ENCODE measurements around the gene RNASET2. TPM values are rescaled to one million over a fixed set of nuclear protein-coding genes. Genes with fewer than 3 reads are reported as not detected.

RNASET2 gene
- total and polyA plus RNA-seq, 2 of the 13 experiments (the other 11 are each of a cell fraction or from before 2014, with no cell fraction given), result 44.6 to 597 TPM

DNA sequence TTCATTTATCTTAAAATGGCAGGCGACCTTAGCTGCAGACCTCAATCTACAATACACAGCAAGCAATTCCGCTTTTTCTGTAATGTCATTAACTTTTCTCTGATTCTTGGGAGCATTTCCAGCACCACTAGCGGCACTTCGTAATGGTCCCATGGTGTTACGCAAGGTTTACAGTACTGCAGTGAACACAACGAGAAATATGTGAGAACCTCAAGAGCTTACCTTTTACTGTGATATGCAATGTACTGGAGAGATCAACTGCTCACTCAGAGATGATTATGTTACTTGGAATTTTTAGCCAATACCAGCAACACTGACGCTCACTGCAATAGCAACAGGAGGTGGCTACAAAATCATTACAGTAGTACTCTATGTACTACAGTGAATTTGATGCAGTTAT lies 40.1 kb upstream of the RNASET2 start:
- in situ Hi-C loops (cut with HindIII; ENCODE audit: extremely low pct_ligation_motif_present, low pct_unique_long_range_greater_than_20kb), result no loop called here
- H3K27ac ChIP-seq (ENCODE audit: extremely low read length, insufficient read depth, low read length), result no peak overlapping the region
- DNase-seq (ENCODE audit: low spot score) (peak; percentile 55), FAIRE-seq (peak; percentile 39), ATAC-seq (no peak)
- peaks cover 15% of the 10 kb centered on the region for H4K20me1 ChIP-seq (ENCODE audit: insufficient read depth, low read length)
- H3K9me3 ChIP-seq (ENCODE audit: low read length), result no peaks in the 10 kb centered on the region
- H3K27me3 ChIP-seq (ENCODE audit: control insufficient read depth in 1 of 2, insufficient read depth in 2 of 2, low read length in 2 of 2), result no peaks in the 10 kb centered on the region; a peak in 1 of 5 replicates
- peaks cover 60% of the 10 kb centered on the region for H3K79me2 ChIP-seq (ENCODE audit: insufficient read depth, low read length)
- no peak overlapping the region for H3K4me3 ChIP-seq (replicated peaks in 1 of 3; ENCODE audit: insufficient read depth in 1 of 3, low read depth in 2 of 3, low read length in 3 of 3)
- 0 out of 2 replicates have a peak overlapping the region, but pooled peaks have one; percentile 0 for H3K4me2 ChIP-seq (ENCODE audit: low read depth, low read length)
- 76% methylated on average over 7 of the region's 7 CpGs for WGBS (ENCODE audit: low lambda C conversion rate)
- ChIA-PET CTCF (ENCODE audit: low intra/inter-chr PET ratio, low total read pairs) (interaction anchor here (2.2 kb wide), 1 partner anchor 145 kb away, joined by 24 read pairs; no protein-coding TSS in a partner anchor), POLR2A (no interaction called here)
- BruUV-seq (replicated peaks), result no TSS peak
- H3K4me1 ChIP-seq (ENCODE audit: insufficient read depth, low read length), result peaks cover 31% of the 10 kb centered on the region
- H3K9ac ChIP-seq (ENCODE audit: insufficient read depth, low read depth, low read length), result no peak overlapping the region
- intact Hi-C loops (cut with micrococcal nuclease; ENCODE audit: unreplicated experiment), result loop anchor here (2.0 kb wide), 1 partner anchor 40 kb away; the partner anchor contains the start of gene RNASET2
- peaks cover 7 to 17% of the 10 kb centered on the region in 2 experiments for H3K36me3 ChIP-seq (replicated peaks in 1 of 2; ENCODE audit: control insufficient read depth in 1 of 2, insufficient read depth in 2 of 2, low read length in 2 of 2)
- H2AFZ ChIP-seq (ENCODE audit: low read length), result no peak overlapping the region
- no peak for TF ChIP-seq KDM3A (CRISPR knock-in tag; IDR thresholded peaks at IDR 0.05; ENCODE audit: low read depth)
- TF ChIP-seq FOSL1 (CRISPR knock-in tag; IDR thresholded peaks at IDR 0.05; ENCODE audit: borderline replicate concordance), result no peak
- TF ChIP-seq ZBTB1 (CRISPR knock-in tag; IDR thresholded peaks at IDR 0.05; ENCODE audit: borderline replicate concordance), result no peak
- TF ChIP-seq PAF1 (CRISPR knock-in tag; IDR thresholded peaks at IDR 0.05), result no peak
- peak; percentile 93 for TF ChIP-seq CEBPG (CRISPR knock-in tag; IDR thresholded peaks at IDR 0.05)
- TF ChIP-seq EEA1 (CRISPR knock-in tag; IDR thresholded peaks at IDR 0.05; ENCODE audit: borderline replicate concordance), result no peak
- TF ChIP-seq ZNF335 (CRISPR knock-in tag; IDR thresholded peaks at IDR 0.05), result no peak
- TF ChIP-seq ZFAT (CRISPR knock-in tag; conservative IDR thresholded peaks at IDR 0.05), result no peak
- TF ChIP-seq ZNF326 (CRISPR knock-in tag; IDR thresholded peaks at IDR 0.05; ENCODE audit: borderline replicate concordance), result no peak
- no peak for TF ChIP-seq ZNF780A (CRISPR knock-in tag; IDR thresholded peaks at IDR 0.05)
- no peak for TF ChIP-seq NR2F6 (IDR thresholded peaks at IDR 0.05)
- no peak for TF ChIP-seq NR2F6 (CRISPR knock-in tag; IDR thresholded peaks at IDR 0.05)
- no peak for TF ChIP-seq GABPB1 (CRISPR knock-in tag; IDR thresholded peaks at IDR 0.05)
- TF ChIP-seq ZNF619 (CRISPR knock-in tag; IDR thresholded peaks at IDR 0.05), result no peak
- 0 out of 4 replicates have a peak, but pooled peaks of 1 of the 2 experiments have one; percentile 20 for TF ChIP-seq ATF4 (CRISPR knock-in tag; IDR thresholded peaks at IDR 0.05)
- TF ChIP-seq, protein P1, sequence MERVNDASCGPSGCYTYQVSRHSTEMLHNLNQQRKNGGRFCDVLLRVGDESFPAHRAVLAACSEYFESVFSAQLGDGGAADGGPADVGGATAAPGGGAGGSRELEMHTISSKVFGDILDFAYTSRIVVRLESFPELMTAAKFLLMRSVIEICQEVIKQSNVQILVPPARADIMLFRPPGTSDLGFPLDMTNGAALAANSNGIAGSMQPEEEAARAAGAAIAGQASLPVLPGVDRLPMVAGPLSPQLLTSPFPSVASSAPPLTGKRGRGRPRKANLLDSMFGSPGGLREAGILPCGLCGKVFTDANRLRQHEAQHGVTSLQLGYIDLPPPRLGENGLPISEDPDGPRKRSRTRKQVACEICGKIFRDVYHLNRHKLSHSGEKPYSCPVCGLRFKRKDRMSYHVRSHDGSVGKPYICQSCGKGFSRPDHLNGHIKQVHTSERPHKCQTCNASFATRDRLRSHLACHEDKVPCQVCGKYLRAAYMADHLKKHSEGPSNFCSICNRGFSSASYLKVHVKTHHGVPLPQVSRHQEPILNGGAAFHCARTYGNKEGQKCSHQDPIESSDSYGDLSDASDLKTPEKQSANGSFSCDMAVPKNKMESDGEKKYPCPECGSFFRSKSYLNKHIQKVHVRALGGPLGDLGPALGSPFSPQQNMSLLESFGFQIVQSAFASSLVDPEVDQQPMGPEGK (CRISPR knock-in tag; IDR thresholded peaks at IDR 0.05), result no peak
- no peak for TF ChIP-seq ZBTB3 (CRISPR knock-in tag; IDR thresholded peaks at IDR 0.05; ENCODE audit: borderline replicate concordance, low read depth)
- TF ChIP-seq ZNF468 (CRISPR knock-in tag; IDR thresholded peaks at IDR 0.05), result no peak
- 0 out of 2 replicates have a peak, but pooled peaks have one; percentile 16 for TF ChIP-seq SAP130 (CRISPR knock-in tag; IDR thresholded peaks at IDR 0.05; ENCODE audit: low read depth)
- TF ChIP-seq ZNF343 (CRISPR knock-in tag; IDR thresholded peaks at IDR 0.05), result no peak
- no peak for TF ChIP-seq TRAFD1 (CRISPR knock-in tag; IDR thresholded peaks at IDR 0.05; ENCODE audit: borderline replicate concordance)
- TF ChIP-seq ZKSCAN1 (IDR thresholded peaks at IDR 0.05; ENCODE audit: low read length), result no peak
- peak; percentile 55 for TF ChIP-seq GATAD2A (CRISPR knock-in tag; IDR thresholded peaks at IDR 0.05)
- TF ChIP-seq ZNF232 (CRISPR knock-in tag; IDR thresholded peaks at IDR 0.05; ENCODE audit: borderline replicate concordance), result no peak
- no peak for TF ChIP-seq MLLT10 (CRISPR knock-in tag; IDR thresholded peaks at IDR 0.05)

All from HepG2 (cell line).